RWPE2 (cell line): ENCODE data around the gene VWA5B2.

Experiments
- ATAC-seq: fragments of 200-7000 bp; cut with Tn5 transposase; 3 replicates; pipeline ENCODE4 v1.9.1; 2021; ENCODE audit warnings: low read depth
- DNase-seq: peaks from one replicate; pipeline ENCODE4 v3.0.0-alpha.2; 2020; ENCODE audit warnings: low spot score
- H3K27ac ChIP-seq: fragments of 450-650 bp; 2 replicates; pipeline ENCODE4 v1.5.1; 2017; ENCODE audit warnings: mild to moderate bottlenecking; ENCODE audit not compliant: poor library complexity, severe bottlenecking
- H3K27me3 ChIP-seq: fragments of 250-450 bp; sonication (Bioruptor Pico); 2 replicates; pipeline ENCODE4 v1.5.1; 2021; ENCODE audit warnings: mild to moderate bottlenecking, moderate library complexity; ENCODE audit not compliant: insufficient read depth, poor library complexity, severe bottlenecking
- H3K36me3 ChIP-seq: fragments of 250-450 bp; sonication (Bioruptor Pico); 2 replicates; pipeline ENCODE4 v1.5.1; 2020; ENCODE audit warnings: low read depth, mild to moderate bottlenecking, moderate library complexity
- H3K4me1 ChIP-seq: fragments of 250-450 bp; sonication (Bioruptor Pico); 2 replicates; pipeline ENCODE4 v1.5.1; 2021; ENCODE audit warnings: mild to moderate bottlenecking, moderate library complexity; ENCODE audit not compliant: insufficient read depth, poor library complexity, severe bottlenecking
- H3K4me3 ChIP-seq: fragments of 250-450 bp; sonication (Bioruptor Pico); 2 replicates; pipeline ENCODE4 v1.5.1; 2021; ENCODE audit warnings: mild to moderate bottlenecking, moderate library complexity; ENCODE audit not compliant: severe bottlenecking
- H3K9me3 ChIP-seq: fragments of 250-450 bp; sonication (Bioruptor Pico); 2 replicates; pipeline ENCODE4 v1.5.1; 2021; ENCODE audit warnings: mild to moderate bottlenecking, moderate library complexity; ENCODE audit not compliant: severe bottlenecking
- CTCF ChIP-seq: fragments of 450-650 bp; IDR thresholded peaks from one replicate; pipeline ENCODE4 v1.5.1; 2017; ENCODE audit warnings: mild to moderate bottlenecking, moderate library complexity; ENCODE audit not compliant: poor library complexity, severe bottlenecking

VWA5B2 gene

GRCh38 chr3:184229394-184230080 is at the start of gene VWA5B2:
VWA5B2 (plus strand) TSS chr3:184229585; CDS start chr3:184230529, 944 bp downstream.
- Histone ChIP-seq H3K27ac (no peak within 1 kb of the TSS), H3K27me3 (peaks cover 37% of the 10 kb centered on the region)
- TF ChIP-seq CTCF: no peak

GRCh38 chr3:184180165-184180564 is 49.2 kb upstream of the VWA5B2 start:
- TF ChIP-seq CTCF: no peak
- Histone ChIP-seq H3K9me3 (no peaks in the 10 kb centered on the region), H3K4me3 (no peak overlapping the region), H3K36me3 (peaks cover 81% of the 10 kb centered on the region), H3K27ac (no peak overlapping the region), H3K4me1 (peaks cover 7% of the 10 kb centered on the region), H3K27me3 (no peaks in the 10 kb centered on the region)
- DNase-seq (no peak), ATAC-seq (no peak)

More at GRCh38 chr3:184229394-184230080, at the start of gene VWA5B2:
- Histone ChIP-seq H3K36me3 (no peaks in the 10 kb centered on the region), H3K9me3 (no peaks in the 10 kb centered on the region), H3K4me1 (peaks cover 3% of the 10 kb centered on the region), H3K4me3 (peak within 1 kb of the TSS; percentile 28)
- ATAC-seq (peak; percentile 76), DNase-seq (peak; percentile 61)

GRCh38 chr3:184181596-184181995 is 47.8 kb upstream of the VWA5B2 start:
- H3K27ac ChIP-seq: no peak overlapping the region
- ATAC-seq (no peak), DNase-seq (no peak)
- H3K36me3 ChIP-seq: peaks cover 73% of the 10 kb centered on the region
- H3K9me3 ChIP-seq: no peaks in the 10 kb centered on the region
- TF ChIP-seq CTCF: no peak
- H3K4me3 ChIP-seq: no peak overlapping the region
- H3K4me1 ChIP-seq: peaks cover 8% of the 10 kb centered on the region
- no peaks in the 10 kb centered on the region for H3K27me3 ChIP-seq

GRCh38 chr3:184183679-184184078 is 45.7 kb upstream of the VWA5B2 start:
- DNase-seq (no peak), ATAC-seq (no peak)
- Histone ChIP-seq H3K36me3 (peaks cover 72% of the 10 kb centered on the region), H3K27ac (no peak overlapping the region), H3K4me3 (no peak overlapping the region), H3K4me1 (peaks cover 3% of the 10 kb centered on the region), H3K9me3 (no peaks in the 10 kb centered on the region), H3K27me3 (no peaks in the 10 kb centered on the region)
- TF ChIP-seq CTCF: no peak

GRCh38 chr3:184184546-184185230 is 44.7 kb upstream of the VWA5B2 start:
- DNase-seq (no peak), ATAC-seq (no peak)
- TF ChIP-seq CTCF: no peak
- Histone ChIP-seq H3K27me3 (no peaks in the 10 kb centered on the region), H3K9me3 (no peaks in the 10 kb centered on the region), H3K4me3 (no peak overlapping the region), H3K36me3 (peaks cover 72% of the 10 kb centered on the region), H3K4me1 (peaks cover 3% of the 10 kb centered on the region), H3K27ac (peak overlapping the region; percentile 61)
